Stimulated activated CD4-positive, alpha-beta T cell treated with anti-CD3 and anti-CD28 coated beads, Interleukin-12 subunit alpha, Interleukin-12 subunit beta, amount 100 ng/mL, for 48 hours (primary cell): ENCODE measurements around the gene SYNE2.

ENCODE experiments used
- DNase-seq, 3 donors: peaks; one replicate each; pipeline ENCODE4 v3.0.0-alpha.2; 2020; ENCODE audit warnings: low read depth in 2 of 3, low spot score in 1 of 3

The SYNE2 gene

GRCh38 chr14:63952933-63953437, 100.2 kb downstream of the SYNE2 start:
- DNase-seq, result no peak

GRCh38 chr14:63956326-63956725, 103.5 kb downstream of the SYNE2 start:
- DNase-seq, result no peak

GRCh38 chr14:63960926-63961567, 108.2 kb downstream of the SYNE2 start:
- no peak for DNase-seq

GRCh38 chr14:63962906-63963305, 110.1 kb downstream of the SYNE2 start:
- no peak for DNase-seq

GRCh38 chr14:63963439-63963838, 110.6 kb downstream of the SYNE2 start:
- no peak for DNase-seq

- no peak for DNase-seq
Observed at GRCh38 chr14:63964113-63964512, 111.3 kb downstream of the SYNE2 start.

GRCh38 chr14:63966407-63966806, 113.6 kb downstream of the SYNE2 start:
- no peak for DNase-seq

- no peak for DNase-seq
Observed at GRCh38 chr14:63972323-63972932, 119.6 kb downstream of the SYNE2 start.

GRCh38 chr14:63974176-63974575, 121.4 kb downstream of the SYNE2 start:
- no peak for DNase-seq

- no peak for DNase-seq
Observed at GRCh38 chr14:63981569-63981968, 128.8 kb downstream of the SYNE2 start.

- no peak for DNase-seq
Observed at GRCh38 chr14:63982156-63982555, 129.4 kb downstream of the SYNE2 start.

- DNase-seq, result no peak
Observed at GRCh38 chr14:63982629-63983028, 129.8 kb downstream of the SYNE2 start.

- DNase-seq, result no peak
Observed at GRCh38 chr14:63986789-63987533, 134.2 kb downstream of the SYNE2 start.

- DNase-seq, result no peak
Observed at GRCh38 chr14:63988579-63988978, 135.8 kb downstream of the SYNE2 start.

- no peak for DNase-seq
Observed at GRCh38 chr14:63991833-63992232, 139.0 kb downstream of the SYNE2 start.

- no peak for DNase-seq
Observed at GRCh38 chr14:63992858-63993257, 140.1 kb downstream of the SYNE2 start.

- DNase-seq, result no peak
Observed at GRCh38 chr14:63993992-63994391, 141.2 kb downstream of the SYNE2 start.

- DNase-seq, result no peak
Observed at GRCh38 chr14:63995285-63995684, 142.5 kb downstream of the SYNE2 start.

- DNase-seq, result no peak
Observed at GRCh38 chr14:63996016-63996415, 143.2 kb downstream of the SYNE2 start.

- no peak for DNase-seq
Observed at GRCh38 chr14:63996625-63997220, 143.9 kb downstream of the SYNE2 start.

- no peak for DNase-seq
Observed at GRCh38 chr14:64000749-64001148, 147.9 kb downstream of the SYNE2 start.

- DNase-seq, result no peak
Observed at GRCh38 chr14:64005822-64006221, 153.0 kb downstream of the SYNE2 start.
